ENCODE data around the gene MRPS18A.
"Not testable (repeated sequence)": the region's sequence is repeated elsewhere in the genome, so short reads cannot be mapped to it uniquely, and the experiment has no call there.

DNA sequence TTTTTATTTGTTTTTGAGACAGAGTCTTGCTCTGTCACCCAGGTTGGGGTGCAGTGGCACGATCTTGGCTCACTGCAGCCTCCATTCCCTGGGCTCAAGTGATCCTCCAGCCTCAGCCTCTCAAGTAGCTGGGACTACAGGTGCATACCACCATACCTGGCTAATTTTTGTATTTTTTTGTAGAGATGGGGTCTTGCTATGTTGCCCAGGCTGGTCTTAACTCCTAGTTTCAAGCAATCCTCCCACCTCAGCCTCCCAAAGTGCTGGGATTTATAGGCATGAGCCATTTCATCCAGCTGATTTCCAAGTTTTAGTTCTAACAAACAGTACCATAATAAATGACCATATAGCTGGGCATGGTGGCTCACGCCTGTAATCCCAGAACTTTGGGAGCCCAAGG is 34.8 kb downstream of the MRPS18A start:
- TF ChIP-seq CTCF, POLR2A (IDR thresholded peaks at IDR 0.05): not testable (repeated sequence)

All from testis (tissue), 2 donors.